A172 (cell line): ENCODE data around the gene MROH9. TPM values are rescaled to one million over a fixed set of nuclear protein-coding genes. Genes with fewer than 3 reads are reported as not detected.
"Not testable (repeated sequence)": the region's sequence is repeated elsewhere in the genome, so short reads cannot be mapped to it uniquely, and the experiment has no call there.

Experiments used
- DNase-seq: peaks from one replicate; pipeline ENCODE4 v3.0.0-alpha.2; 2015; ENCODE audit warnings: low spot score
- total RNA-seq: library from RNA; depleted of rRNA; stranded (reverse); fragments of >200 nt; shearing (Covaris generic); gene quantifications from 2 replicates; pipeline ENCODE4 v1.2.3, GENCODE V29; 2014; rRNA removed

MROH9 gene
- not detected in 2 replicates for total RNA-seq

- DNase-seq: no peak
Measured at GRCh38 chr1:170935231-170935630, at the start of gene MROH9. Gene MROH9, plus strand, starts transcription at chr1:170935534. Its CDS starts 10,023 bp downstream, at chr1:170945557.

- DNase-seq: peak; percentile 12
Measured at GRCh38 chr1:170885551-170885950, 49.8 kb upstream of the MROH9 start.

DNA sequence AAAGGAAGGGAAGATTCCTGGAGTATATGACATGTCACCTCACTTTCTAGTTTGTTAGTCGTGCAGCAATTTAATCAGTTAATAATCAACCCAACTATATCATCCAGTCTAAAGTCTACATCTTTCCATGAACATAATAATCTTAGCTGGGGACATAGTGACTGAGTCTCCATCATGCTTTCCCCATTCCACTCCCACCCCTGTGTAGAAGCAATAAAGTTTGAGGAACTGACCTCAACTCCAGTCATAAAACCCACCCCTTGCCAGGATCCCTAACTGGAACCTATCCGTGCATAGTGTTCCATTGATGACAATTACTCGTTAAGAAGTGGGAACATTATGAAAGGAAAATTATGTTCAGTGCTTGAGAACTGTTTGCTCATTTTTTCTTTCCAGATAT lies 48.9 kb upstream of the MROH9 start:
- no peak for DNase-seq

DNA sequence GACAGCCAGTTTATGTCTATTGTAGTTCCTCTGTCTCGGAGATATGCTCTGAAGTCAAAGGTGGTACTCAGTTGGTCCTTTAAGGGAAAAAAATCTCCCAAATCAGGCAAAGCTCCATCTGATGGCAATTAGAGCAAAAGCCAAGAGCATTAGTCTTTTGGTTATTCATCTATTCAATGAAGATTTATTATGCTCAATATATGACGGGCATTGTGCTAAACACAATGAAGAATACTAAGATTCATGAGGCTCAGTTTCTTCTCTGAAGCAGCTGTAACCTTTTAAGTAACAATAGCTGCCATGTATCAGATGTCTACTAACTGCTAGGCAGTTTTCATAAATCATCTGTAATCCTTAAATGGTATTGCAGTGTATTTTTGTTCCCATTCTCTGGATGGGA lies 47.6 kb upstream of the MROH9 start:
- no peak for DNase-seq

DNA sequence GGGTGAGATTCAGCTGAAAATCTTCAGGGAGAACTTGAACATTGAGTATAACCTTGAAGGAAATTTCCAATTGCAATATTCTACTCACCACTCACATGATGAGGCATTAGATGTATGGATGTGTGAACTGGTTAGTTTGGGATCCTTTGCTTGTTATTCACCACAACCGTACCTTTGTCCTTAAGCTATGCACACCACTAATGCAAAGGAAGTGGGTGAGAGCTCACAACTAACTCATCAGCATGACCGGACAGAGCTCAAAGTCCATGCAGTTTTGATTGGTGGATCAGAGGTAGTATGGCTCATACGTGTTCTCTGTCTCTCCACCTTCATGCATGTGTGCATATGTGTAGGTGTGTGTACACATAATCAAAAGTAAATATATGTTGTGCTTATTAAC lies 43.5 kb upstream of the MROH9 start:
- no peak for DNase-seq

GRCh38 chr1:170893655-170894297 lies 41.6 kb upstream of the MROH9 start:
- no peak for DNase-seq

GRCh38 chr1:170903961-170904360 lies 31.4 kb upstream of the MROH9 start:
- no peak for DNase-seq

- DNase-seq: no peak
Measured at GRCh38 chr1:170908942-170909341, 26.4 kb upstream of the MROH9 start.

- peak; percentile 62 for DNase-seq
Measured at GRCh38 chr1:170910273-170910672, 25.1 kb upstream of the MROH9 start.

GRCh38 chr1:170917373-170917772 lies 18.0 kb upstream of the MROH9 start:
- no peak for DNase-seq

- DNase-seq: peak; percentile 32
Measured at GRCh38 chr1:170924656-170925055, 10.7 kb upstream of the MROH9 start.

DNA sequence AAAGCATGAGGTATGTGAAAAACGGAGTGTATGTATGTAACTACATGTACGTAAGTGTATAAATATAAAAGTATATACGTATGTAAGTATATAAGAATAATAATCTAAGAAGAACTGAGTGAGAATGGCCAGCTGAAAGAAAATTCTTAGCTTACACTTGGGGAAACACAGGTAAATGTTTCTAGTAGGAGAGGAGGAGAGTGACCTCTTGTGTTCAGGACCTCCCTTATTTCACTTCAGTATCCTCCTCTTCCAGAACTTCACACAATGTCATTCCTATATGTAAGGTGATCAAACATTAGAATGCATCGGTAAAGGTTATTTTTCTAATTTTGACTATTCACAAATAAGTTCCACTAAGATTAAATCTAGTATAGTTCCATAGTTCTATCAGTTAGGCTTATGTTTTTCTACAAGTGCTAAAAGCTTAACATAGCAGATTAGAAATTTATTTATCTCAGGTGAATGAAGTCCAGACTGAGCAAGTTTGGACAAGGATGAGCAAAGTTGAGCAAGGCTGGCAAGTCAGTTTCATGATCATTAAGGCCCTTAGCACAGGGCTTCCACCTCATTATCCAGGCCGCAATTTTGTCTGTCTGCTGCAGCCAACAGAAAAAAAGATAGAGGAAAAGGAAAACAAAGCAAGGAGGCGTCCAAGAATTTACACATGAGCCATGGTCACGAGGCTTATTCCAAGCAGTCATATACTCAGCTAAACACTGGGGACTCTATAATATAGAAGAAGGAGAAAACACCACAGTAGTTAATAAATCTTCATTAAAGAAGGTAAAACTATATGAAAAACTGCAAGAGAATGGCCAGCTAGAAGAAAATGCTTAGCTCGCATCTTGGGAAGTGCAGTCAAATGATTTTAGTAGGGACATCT lies 7.1 kb upstream of the MROH9 start:
- DNase-seq: no peak

- no peak for DNase-seq
Measured at GRCh38 chr1:170929412-170929834, 5.9 kb upstream of the MROH9 start.

DNA sequence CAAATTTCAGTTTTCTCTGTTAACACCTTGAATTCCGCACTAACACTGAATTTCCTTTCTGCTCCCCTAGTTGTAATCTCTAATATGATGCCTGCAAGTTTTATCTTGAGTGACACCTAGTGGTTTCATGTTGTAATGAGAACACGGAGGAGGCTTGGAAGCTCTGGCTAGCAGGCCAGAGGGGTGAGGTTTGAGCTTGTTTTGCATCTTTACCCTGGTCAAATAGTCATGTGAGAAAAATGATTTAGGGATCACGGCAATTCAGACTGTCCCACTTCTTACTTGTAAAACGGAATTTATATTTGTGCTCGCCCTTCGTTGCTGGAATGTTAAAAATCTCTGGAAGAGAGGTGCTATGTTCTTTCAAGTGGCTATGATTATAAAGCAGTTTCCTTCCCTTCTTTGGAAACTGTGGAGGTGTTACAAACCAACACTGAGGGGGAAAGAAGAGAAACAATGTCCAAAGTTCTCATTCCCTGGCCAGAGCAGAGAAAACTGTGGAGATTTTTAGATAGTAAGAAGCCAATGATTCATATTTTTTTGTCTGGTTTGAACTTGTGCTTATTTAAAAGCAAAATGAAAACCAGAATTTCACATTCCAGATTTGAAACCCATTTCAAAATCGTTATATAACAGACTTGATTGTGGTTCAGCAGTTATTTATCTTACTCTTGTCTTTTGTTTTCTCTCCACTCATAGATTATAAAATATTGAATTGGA lies 5.3 kb upstream of the MROH9 start:
- peak; percentile 69 for DNase-seq

DNA sequence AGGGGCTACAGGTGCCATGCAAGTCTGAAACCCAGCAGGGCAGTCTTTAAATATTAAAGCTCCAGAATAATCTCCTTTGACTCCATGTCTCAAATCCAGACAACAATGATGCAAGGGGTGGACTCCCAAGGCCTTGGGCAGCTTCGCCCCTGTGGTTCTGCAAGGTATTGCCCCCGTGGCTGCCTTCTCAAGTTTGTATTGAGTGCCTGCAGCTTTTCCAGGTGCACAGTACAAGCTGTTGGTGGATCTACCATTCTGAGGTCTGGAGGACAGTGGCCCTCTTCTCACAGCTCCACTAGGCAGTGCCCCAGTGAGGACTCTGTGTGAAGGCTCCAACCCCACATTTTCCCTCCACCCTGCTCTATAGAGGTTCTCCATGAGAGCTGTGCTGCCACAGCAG lies 3.7 kb upstream of the MROH9 start:
- no peak for DNase-seq

DNA sequence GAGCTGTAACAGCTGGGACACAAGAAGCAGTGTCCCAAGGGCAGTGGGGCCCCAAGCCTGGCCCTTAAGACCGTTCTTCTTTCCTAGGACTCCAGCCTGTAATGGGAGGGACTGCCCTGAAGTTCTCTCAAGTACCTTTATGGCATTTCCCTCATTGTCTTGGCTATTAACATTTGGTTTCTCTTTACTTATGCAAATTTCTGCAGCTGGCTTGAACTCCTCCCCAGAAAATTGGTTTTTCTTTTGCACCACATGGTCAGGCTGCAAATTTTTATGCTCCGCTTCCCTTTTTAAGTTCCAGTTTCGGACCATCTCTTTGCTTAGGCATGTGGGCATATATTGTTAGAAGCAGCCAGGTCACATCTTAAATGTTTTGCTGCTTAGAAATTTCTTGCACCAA lies 3.1 kb upstream of the MROH9 start:
- DNase-seq: no peak

- no peak for DNase-seq
Measured at GRCh38 chr1:170938281-170938680, 2.9 kb downstream of the MROH9 start.

DNA sequence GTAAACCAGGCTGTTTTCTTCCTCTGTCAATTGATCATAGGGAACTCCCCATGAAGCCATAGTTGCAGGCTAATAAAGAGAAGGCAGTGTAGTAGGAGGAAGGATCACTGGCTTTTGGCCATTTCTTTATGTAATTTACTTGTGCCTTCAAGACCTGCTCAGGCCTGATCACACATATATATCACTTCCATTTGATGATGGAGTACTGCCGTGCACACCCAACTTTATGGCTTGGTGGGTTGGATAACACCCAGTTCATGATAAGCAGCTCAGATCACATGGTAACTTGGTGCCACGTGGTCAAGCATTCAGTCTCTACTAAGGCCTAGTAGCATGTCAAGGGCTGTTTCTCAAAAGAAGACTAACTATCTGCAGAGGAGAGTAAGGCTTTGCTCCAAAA lies 4.1 kb downstream of the MROH9 start:
- no peak for DNase-seq

DNA sequence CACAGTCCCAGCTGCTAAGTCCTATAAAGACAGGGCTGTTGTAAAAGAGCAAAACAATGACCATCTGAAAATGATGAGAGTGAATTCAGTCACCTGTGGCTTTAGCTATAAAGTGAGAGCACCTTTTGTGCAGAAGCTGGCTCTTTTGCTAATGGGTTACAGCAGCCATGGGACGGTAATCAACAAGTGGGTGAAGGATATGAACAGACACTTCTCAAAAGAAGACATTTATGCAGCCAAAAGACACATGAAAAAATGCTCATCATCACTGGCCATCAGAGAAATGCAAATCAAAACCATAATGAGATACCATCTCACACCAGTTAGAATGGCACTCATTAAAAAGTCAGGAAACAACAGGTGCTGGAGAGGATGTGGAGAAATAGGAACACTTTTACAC lies 16.4 kb downstream of the MROH9 start:
- DNase-seq: not testable (repeated sequence)

- DNase-seq: peak; percentile 6
Measured at GRCh38 chr1:170959385-170959784, 24.1 kb downstream of the MROH9 start.

DNA sequence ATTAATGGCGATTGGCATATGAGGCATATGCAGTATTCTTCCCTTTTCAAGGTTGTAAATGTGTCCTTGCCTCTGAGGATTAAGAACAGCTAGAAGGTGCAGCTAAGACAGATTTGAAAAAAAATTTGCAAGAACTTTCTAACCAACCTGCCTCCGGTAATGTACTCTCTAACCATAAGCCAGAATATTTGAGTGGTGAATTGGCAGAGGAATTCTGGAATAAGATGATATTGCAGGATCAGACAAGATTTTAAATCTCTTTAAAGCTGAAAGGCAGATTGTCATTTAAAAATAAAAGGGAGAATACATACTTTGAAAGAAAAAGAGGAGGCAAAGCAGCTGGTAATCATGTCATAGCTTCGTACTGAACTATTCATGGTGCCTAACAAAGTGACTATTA lies 29.2 kb downstream of the MROH9 start:
- no peak for DNase-seq
